Measurements from ENCODE around the gene POLR2A.

The POLR2A gene

DNA sequence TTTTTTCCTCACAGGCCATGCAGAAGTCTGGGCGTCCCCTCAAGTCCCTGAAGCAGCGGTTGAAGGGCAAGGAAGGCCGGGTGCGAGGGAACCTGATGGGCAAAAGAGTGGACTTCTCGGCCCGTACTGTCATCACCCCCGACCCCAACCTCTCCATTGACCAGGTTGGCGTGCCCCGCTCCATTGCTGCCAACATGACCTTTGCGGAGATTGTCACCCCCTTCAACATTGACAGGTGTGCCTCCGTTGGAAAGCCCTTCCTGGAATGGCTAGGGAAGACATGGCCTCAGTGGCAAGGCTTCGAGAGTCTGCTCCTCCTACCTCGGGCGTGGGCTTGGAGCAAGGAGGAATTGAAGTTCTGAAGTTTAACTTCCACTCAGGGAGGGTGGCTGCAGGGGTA lies 13.5 kb downstream of the POLR2A start:
- H3K36me3 ChIP-seq = peaks cover 92% of the 10 kb centered on the region

DNA sequence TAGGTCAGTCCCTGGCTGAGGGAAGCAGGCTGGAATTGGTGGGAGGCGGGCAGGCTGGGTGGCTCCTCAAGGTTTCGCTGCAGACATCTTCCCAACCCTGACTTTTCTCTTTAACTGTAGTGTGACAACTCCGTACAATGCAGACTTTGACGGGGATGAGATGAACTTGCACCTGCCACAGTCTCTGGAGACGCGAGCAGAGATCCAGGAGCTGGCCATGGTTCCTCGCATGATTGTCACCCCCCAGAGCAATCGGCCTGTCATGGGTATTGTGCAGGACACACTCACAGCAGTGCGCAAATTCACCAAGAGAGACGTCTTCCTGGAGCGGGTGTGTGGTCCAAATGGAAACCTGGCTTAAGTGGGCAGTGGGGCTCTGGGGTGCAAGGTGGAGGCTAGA lies 15.0 kb downstream of the POLR2A start:
- H3K27ac ChIP-seq = no peak overlapping the region
- H3K4me3 ChIP-seq (ENCODE audit: low read depth, low read length) = no peak overlapping the region
- H3K36me3 ChIP-seq = peaks cover 96% of the 10 kb centered on the region
- H3K27me3 ChIP-seq (ENCODE audit: insufficient read depth, low read depth, severe bottlenecking) = no peaks in the 10 kb centered on the region
- no peaks in the 10 kb centered on the region for H3K9me3 ChIP-seq (ENCODE audit: severe bottlenecking)
- no peak for DNase-seq
- TF ChIP-seq, protein P1, sequence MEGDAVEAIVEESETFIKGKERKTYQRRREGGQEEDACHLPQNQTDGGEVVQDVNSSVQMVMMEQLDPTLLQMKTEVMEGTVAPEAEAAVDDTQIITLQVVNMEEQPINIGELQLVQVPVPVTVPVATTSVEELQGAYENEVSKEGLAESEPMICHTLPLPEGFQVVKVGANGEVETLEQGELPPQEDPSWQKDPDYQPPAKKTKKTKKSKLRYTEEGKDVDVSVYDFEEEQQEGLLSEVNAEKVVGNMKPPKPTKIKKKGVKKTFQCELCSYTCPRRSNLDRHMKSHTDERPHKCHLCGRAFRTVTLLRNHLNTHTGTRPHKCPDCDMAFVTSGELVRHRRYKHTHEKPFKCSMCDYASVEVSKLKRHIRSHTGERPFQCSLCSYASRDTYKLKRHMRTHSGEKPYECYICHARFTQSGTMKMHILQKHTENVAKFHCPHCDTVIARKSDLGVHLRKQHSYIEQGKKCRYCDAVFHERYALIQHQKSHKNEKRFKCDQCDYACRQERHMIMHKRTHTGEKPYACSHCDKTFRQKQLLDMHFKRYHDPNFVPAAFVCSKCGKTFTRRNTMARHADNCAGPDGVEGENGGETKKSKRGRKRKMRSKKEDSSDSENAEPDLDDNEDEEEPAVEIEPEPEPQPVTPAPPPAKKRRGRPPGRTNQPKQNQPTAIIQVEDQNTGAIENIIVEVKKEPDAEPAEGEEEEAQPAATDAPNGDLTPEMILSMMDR (IDR thresholded peaks at IDR 0.05; ENCODE audit: low read depth, low read length) = no peak

More for the DNA sequence above, 13.5 kb downstream of the POLR2A start:
- H3K27me3 ChIP-seq (ENCODE audit: insufficient read depth, low read depth, severe bottlenecking) = no peaks in the 10 kb centered on the region
- H3K4me3 ChIP-seq (ENCODE audit: low read depth, low read length) = no peak overlapping the region
- no peak for DNase-seq
- TF ChIP-seq, protein P1 (IDR thresholded peaks at IDR 0.05; ENCODE audit: low read depth, low read length) = no peak
- H3K9me3 ChIP-seq (ENCODE audit: severe bottlenecking) = no peaks in the 10 kb centered on the region
- H3K27ac ChIP-seq = no peak overlapping the region

DNA sequence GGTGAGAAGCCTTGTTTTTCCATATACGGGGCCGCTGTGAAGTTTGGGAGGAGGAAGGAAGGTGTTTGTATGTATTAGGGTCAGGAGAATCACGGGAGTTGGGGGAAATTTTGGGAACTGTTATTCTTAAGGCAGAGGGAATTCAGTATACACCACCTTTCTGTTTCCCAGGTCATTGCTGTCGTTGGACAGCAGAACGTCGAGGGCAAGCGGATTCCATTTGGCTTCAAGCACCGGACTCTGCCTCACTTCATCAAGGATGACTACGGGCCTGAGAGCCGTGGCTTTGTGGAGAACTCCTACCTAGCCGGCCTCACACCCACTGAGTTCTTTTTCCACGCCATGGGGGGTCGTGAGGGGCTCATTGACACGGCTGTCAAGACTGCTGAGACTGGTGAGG lies 17.6 kb downstream of the POLR2A start:
- no peaks in the 10 kb centered on the region for H3K9me3 ChIP-seq (ENCODE audit: severe bottlenecking)
- H3K27ac ChIP-seq = no peak overlapping the region
- H3K27me3 ChIP-seq (ENCODE audit: insufficient read depth, low read depth, severe bottlenecking) = no peaks in the 10 kb centered on the region
- H3K36me3 ChIP-seq = peaks cover 100% of the 10 kb centered on the region
- DNase-seq = no peak
- H3K4me3 ChIP-seq (ENCODE audit: low read depth, low read length) = no peak overlapping the region
- TF ChIP-seq, protein P1 (IDR thresholded peaks at IDR 0.05; ENCODE audit: low read depth, low read length) = no peak

DNA sequence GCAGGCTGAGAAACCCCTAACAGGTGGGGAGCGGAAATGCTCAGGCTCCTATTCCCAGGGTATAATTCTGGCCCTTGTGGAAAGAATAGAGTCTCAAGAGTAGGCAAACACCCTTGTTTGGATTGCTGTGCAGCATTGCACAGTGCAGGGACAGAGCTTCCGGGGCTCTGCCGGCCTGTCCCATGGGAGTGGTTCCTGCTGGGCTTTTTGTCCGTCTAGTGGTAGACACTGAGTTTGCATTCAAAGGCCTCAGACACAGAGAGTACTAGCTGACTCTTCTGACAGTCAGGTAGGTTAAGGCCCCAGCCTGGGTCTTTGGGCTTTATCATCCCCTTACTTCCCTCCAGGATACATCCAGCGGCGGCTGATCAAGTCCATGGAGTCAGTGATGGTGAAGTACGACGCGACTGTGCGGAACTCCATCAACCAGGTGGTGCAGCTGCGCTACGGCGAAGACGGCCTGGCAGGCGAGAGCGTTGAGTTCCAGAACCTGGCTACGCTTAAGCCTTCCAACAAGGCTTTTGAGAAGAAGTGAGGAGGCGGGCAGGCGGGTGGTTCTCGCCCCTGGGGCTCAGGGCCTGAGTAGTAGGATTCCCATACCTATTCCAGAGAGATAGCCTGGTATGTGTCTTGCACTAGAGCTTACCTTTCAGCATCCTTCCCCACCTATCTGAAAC lies 18.1 kb downstream of the POLR2A start:
- H3K27ac ChIP-seq = no peak overlapping the region
- H3K36me3 ChIP-seq = peaks cover 100% of the 10 kb centered on the region
- no peaks in the 10 kb centered on the region for H3K9me3 ChIP-seq (ENCODE audit: severe bottlenecking)
- TF ChIP-seq, protein P1 (IDR thresholded peaks at IDR 0.05; ENCODE audit: low read depth, low read length) = no peak
- no peak overlapping the region for H3K4me3 ChIP-seq (ENCODE audit: low read depth, low read length)
- no peaks in the 10 kb centered on the region for H3K27me3 ChIP-seq (ENCODE audit: insufficient read depth, low read depth, severe bottlenecking)
- DNase-seq = no peak

DNA sequence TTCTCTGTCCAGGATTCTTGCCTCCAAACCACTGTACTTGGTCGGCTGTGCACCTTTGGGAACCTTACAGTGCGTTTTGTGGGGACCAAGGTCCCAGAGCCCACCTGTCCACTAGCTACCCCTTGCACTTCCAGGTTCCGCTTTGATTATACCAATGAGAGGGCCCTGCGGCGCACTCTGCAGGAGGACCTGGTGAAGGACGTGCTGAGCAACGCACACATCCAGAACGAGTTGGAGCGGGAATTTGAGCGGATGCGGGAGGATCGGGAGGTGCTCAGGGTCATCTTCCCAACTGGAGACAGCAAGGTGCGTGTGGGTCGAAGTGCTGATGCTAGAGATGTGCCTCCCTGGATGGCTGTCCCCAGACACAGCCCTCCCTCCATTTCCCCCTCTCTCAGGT lies 18.8 kb downstream of the POLR2A start:
- peaks cover 100% of the 10 kb centered on the region for H3K36me3 ChIP-seq
- H3K27me3 ChIP-seq (ENCODE audit: insufficient read depth, low read depth, severe bottlenecking) = no peaks in the 10 kb centered on the region
- H3K4me3 ChIP-seq (ENCODE audit: low read depth, low read length) = no peak overlapping the region
- TF ChIP-seq, protein P1 (IDR thresholded peaks at IDR 0.05; ENCODE audit: low read depth, low read length) = peak; percentile 53
- H3K27ac ChIP-seq = no peak overlapping the region
- DNase-seq = no peak
- no peaks in the 10 kb centered on the region for H3K9me3 ChIP-seq (ENCODE audit: severe bottlenecking)

DNA sequence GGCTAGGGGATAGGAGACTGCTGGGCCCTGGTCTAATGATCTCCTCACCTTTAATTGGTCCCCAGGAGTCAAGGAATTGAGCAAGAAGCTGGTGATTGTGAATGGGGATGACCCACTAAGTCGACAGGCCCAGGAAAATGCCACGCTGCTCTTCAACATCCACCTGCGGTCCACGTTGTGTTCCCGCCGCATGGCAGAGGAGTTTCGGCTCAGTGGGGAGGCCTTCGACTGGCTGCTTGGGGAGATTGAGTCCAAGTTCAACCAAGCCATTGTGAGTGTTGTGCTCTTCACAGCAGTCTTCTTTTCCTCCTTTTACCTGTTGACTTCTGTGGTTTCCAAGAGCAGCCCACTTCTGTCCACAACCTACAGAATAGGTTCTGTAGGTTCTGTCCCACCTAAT lies 19.4 kb downstream of the POLR2A start:
- DNase-seq = no peak
- Histone ChIP-seq H3K36me3 (peaks cover 100% of the 10 kb centered on the region), H3K27ac (no peak overlapping the region), H3K4me3 (ENCODE audit: low read depth, low read length) (no peak overlapping the region), H3K9me3 (ENCODE audit: severe bottlenecking) (no peaks in the 10 kb centered on the region), H3K27me3 (ENCODE audit: insufficient read depth, low read depth, severe bottlenecking) (no peaks in the 10 kb centered on the region)
- TF ChIP-seq, protein P1 (IDR thresholded peaks at IDR 0.05; ENCODE audit: low read depth, low read length) = no peak
